OCI-M1 (cell line): ENCODE data around the gene FOXF1.

Experiments
- DNase-seq: peaks from one replicate; lab custom pipeline; 2025; lab: John Stamatoyannopoulos, UW

Gene FOXF1

DNA sequence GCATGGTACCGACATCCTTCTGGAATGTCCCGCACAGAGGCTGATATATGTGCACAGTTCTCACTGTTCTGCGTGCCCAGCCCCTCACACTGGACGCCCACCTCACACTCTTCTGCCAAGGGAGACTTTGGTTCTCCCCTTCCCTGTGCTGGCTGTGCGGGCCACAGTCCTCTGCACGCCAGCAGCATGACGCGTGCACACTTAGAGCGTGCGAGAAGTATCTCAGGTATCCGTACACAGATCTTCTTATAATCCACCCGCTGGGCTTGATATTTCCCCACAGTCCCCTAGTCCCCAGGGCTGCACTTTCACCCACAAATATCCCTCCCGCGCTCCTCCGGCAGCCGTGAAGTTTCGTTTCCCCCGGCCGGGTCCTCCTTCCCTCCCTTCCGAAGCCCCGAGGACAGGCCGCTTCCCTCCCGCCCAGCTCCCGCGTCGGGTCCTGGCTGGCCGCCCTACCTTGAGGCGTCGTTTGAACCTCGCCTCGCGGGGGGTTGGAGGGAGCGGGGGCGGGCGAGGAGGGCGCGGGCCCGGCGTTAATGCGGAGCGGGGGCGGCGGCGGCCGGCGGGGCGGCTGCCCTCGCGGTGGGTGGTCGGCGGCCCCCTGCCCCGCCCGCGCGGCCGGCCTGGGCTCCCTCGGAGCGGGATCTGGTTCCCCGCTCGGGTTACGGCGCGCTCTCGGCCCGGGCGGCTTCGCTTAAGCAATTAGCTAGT is 5.0 kb upstream of the FOXF1 start:
- DNase-seq, result no peak

DNA sequence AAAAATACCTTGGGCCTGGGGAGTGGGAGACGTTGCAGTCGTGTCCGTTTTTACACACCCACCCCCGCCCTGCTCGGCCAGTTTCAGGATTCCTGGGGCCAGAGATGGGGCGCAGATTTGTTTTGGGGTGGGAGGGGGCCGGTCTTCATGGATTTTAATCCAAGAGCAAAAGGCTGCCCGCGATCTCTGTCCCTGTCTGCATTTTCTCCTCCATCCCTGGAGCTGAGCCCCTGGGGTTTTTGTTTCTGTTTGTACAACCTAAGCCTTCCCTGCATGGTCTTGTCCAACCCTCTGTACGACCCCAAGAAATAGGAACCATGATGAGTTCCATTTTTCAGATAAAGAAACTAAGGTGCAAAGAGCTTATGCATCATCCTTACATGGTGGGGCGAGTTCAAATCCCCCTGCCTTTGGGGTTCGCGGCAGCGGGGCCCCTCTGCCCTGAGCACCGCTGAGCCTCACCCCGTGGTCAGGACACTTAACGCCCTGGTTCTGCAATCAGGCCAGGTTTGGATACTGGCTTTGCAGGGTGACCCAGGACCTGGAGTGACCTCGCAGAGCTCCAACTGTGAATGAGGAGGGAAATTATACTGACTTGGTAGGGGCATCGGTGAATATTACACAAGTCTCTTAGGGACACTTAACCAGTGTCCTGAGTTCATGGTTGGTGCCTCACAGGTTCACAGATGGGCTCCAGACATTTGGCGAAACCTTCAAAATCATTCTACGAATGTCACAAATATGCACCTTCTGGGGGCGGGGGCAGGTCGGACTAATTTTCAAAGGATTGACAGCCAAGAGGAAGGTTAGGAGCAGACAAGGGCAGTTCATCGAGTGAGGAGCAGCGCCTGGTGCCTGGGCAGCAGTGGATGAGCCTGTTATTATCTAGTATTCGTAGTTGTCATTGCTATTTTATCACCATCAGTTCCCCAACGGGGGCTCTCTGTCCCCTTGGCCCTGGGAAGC is 4.1 kb upstream of the FOXF1 start:
- DNase-seq, result no peak

DNA sequence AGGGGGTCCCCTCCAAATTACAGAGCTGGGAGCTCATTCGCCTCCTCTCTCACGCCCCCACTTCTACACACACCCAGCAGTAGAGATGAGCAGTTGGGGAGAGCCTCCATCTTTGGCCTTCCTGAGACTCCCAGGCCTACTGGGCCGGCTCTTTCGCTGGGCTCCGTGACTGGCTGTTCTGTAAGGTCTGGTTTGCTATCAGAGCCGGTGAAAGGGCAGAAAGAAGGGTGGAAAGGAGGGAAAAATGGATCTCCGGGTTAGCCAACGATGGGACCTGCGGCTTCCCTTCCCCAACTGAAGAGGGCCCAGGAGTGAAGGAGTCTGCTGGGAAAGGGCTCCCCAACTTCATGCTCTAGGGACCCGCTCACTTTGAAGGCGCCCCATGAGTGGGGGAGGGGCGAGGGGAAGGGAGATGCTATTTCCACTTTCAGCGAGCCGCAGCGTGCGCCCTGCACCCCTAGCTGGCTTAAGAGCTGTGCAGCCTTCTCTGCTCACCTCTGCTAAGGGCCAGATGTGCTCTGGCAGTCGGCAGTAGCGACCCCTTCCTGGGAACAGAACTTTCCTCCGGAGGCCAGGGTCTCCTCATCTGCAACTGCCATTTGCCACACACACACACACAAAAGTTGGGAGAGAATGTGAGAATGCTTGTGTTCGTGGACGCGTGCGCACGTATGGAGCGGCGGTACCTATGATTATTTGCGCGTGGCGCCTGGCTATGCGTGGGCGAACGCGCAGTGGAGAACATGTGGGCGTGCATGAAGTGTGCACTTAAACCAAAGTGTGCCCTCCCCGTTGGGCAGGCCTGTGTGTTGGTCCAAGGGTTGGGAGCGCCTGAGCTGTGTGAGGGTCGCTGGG is 2.9 kb upstream of the FOXF1 start:
- no peak for DNase-seq

DNA sequence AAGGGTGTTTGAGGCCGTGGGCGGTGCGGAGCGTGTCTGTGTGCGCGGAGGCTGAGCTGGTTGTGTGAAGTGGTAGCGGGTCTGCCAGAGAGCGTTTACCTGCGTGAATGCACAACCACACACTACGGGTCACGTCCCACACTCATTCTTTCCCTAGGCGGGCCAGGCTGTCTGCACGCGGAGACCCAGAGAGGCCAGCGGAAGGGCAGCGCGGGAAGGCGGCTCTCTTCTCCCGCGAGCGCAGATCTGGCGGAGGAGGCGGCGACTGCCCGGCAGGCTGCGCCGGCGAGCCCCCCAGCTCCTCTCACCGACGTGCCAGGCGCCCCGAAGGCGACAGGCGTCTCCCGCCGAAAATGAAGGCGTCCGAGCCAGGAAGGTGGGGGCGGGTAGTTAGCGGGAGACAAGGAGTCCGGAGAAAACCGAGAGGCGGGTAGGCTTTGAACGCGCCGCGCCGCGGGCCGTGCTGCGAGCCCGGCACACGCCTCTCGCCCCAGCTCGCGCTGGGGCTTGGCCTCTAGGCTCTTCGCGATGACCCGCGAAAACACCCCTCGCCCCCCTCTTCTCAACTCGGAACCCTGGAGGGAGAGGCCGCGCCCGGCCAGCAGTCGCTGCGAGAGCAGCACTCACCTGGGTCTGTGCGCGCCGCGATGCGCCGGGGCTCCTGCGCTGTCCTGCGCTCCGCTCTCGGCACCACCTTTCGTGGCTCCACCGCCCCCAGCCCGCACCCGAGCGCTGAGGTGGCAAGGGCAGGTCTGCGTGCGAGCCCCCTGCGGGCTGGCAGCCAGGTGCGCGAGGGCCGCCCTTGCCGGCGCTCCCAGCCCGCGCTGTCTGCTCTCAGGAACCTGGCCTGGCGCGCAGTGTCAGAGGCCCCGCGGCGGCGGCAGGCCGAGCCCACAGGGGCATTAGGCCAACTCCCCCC is 2.0 kb upstream of the FOXF1 start:
- no peak for DNase-seq

DNA sequence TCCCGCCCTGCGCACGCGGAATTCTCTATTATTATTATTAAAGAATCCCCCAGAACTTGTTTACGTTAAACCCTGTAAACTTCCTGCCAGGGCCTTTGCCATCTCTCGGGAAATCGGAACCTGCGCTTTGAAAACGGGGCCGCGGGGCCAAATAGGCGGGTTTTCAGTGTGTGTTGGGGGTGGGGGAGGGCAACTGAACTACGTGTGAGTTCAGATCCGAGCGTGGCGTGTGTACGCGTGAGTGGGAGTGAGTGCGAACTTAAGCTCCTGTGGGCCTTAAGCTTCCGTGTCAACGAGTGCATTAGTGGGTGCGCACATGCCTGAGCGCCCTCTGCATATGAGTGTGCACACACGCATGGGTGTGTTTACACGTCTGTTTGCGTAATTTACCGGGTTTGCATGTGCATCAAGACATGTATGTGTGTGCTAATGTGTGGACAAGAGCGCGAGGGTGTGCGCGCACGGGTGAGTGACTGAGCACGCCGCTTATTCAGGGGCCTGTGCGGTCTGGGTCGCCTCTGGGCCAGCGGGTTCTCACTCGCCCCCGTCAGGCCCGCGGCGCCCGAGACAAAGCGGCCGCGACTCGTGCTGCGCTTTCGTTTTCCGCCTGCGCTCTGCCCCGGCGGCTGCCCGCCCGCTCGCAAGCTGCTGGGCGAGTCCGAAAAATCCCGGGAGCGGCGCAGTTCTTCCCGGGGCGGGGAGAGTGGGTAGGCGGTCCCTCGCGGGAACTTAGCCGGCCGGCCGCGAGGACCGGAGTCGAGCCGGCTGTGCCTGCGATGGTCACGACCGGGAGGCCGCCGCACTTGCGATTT is 1.2 kb upstream of the FOXF1 start:
- DNase-seq, result peak; percentile 50

DNA sequence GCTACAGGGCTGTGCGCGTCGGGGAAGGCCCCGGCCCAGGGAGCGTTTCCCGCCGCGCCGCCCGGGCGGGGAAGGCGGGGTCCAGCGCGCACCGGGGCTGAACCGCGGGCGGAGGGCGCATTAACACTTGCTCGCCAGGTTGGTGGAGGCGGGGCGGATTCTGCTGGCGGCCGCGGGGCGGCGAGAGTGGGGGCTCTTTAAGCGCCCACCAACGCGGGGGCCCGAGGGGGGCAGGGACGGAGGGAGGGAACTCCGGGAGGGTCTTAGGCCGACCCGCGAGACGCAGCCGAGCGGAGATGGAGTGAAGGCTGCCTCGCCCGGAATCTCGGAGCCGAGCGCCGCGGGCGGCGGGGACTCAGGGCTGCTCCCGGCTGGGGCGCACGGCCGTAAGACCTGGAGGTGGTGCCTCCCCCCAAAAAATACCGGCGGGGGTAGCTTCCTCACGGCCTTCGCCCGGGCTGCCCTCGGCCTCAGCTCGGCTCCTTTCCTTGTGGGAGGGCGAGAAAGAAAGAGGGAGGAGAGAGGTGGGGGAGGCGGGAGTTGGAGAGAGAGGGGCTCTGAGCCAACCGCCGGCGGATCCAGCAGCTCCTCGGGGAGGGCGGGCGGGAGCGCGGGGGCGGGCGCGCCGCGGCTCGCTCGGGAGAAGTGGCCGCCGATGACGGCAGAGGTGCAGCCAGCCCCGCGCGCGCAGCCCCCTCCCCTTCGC is 415 bp upstream of the FOXF1 start:
- no peak for DNase-seq

DNA sequence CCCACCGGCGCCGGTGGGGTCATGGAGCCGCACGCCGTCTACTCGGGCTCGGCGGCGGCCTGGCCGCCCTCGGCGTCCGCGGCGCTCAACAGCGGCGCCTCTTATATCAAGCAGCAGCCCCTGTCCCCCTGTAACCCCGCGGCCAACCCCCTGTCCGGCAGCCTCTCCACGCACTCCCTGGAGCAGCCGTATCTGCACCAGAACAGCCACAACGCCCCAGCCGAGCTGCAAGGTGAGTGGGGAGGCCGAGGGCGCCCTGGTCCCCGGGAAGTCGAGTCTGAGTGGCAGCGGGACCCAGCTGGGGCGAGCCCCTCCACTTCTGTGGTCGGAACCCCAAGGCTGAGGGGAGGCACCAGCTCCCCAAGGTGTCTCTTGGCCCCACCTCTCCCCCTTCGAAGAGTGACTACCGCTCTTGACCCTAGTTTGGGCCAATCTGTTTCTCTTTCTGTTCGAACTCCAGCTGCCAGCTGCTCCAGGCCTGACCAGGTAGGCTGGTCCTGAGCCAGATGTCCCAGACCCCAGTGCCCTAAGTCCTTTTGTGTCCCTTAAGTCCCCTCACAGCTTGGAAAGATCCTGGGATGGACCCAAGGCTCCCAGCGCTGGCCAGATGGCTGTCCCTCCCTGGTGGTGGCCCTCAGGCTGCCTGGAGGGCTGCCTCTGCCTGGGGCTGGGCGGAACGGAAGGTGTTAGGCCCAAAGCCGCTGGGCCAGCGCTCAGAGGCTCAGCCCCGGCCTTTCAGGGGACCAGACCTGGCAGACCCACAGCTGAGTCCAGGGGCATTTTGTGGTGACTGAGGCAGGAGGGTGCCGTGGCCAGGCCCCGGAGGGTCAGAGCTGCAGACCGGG is 1.2 kb downstream of the FOXF1 start:
- no peak for DNase-seq

DNA sequence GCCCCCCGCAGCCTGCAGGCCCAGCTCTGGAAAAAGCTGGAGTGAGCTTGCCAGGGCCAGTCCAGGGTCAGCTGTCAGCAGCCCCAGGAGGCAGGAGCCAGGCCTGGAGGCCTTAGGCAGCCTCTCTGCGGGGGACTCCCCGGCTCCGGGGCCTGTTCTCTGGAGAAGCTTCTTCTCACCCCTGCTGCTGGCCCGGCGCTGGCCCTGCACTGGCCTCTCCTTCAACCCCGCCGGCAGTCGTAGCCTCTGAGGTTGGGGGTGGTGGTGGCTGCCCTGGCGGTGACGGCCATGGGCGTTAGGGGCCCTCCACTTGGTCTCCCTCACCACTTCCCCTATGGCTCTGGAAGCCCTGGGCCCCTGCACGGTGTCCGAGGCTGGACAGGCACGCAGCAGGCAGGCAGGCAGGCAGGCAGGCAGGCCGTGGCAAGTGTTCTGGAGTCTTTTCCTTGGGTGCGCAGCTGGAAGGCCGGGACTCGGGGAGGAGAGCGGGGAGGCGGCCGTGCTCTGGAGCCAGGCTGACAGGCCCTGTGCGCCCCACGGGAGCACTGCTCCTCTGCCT is 2.1 kb downstream of the FOXF1 start:
- DNase-seq, result no peak

DNA sequence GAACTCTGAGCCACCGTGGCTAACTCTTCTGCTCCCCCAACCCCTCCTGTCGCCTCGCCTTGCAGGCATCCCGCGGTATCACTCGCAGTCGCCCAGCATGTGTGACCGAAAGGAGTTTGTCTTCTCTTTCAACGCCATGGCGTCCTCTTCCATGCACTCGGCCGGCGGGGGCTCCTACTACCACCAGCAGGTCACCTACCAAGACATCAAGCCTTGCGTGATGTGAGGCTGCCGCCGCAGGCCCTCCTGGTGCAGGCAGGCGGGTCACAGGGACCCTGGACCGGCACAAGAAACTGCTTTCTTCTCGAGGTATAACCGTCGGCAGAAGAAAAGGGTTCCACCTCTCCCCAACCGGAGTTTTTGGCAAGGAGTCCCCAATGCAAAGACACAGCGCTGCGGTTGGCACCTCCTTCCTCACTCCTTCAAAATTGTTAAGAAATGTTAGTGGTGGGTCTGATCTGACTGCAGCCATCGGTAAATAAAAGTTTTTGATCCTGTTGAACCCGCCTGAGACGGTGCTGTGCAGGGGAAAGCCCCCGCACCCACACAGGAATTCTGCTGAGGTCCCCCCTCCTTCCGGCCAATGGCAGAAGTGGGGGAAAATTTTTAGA is 2.6 kb downstream of the FOXF1 start:
- DNase-seq, result no peak

DNA sequence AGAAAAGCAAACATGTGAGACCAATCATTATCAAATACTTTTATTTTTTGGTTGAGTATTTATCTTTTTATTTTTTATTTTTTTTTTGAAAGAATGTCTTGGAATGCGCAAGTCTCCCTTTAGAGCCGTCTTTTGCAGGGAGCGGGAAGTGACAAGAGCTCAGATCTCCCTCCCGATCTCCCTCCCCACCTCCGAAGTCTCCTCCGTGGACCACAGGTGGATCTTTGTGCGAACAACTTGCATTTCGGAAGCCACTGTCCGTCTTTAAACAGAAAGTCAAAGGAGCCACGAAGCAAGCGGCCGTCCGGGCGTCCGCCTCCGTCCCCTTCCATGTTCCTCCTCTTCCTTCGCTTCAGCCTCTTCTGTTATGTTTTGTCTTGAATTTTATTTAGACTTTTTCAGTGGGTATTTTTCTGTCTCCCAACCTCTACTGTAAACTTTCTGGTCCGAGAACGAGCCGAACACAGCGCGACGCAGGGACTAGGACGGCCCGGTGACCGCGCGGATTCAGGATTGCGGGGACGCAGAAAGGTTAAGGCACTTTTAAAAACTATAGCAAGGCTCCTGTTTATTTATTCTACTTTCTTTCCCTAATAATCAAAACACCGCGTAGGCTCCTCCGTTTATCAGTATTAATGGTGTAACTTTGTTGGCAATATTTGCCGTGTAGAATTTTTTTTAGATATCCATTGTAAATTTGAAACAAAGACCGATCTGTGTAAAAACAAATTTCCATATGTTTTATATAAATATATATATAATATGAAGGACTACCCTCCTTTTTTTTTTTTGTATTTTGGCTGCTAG is 3.3 kb downstream of the FOXF1 start:
- no peak for DNase-seq

DNA sequence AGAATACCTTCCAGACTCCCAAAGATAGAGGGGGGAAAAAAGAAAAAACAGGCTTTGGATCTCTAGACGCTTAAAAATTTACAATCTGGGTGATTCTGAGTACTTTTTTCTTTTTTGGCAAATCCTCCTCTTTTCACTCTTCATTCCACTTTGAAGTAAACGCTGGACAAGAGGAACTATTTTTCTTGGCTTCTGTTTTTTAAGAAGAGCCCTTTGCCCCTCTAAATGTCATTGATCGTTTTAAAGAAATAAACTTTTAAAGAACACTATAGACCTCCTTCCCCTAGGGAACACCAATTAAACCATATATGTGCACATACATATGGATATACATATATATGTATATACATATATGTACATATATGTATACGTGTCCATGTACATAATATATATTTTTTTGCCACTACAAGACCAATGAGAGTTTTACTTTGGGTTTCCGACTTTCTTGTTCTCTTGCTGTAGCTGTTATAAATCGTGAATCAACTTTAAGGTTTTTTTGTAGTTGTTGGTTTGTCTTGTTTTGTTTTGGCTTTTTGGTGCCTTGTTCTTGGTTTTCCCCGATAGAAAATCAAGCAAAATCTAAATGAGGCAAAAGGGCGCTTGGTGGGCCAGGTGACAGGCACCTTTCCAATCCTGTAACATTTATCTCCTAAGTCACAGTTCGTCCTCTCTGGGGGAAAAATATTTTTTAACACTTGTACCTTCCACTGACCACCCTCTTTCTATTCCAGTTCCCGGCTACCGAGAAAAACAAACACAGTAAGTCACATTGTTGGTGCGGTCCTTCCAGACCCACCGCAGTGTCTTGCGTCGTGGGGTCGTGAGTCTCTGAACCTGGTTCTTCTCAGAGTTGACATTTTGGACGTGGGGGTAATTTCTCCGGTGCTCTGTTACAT is 4.4 kb downstream of the FOXF1 start:
- DNase-seq, result no peak

DNA sequence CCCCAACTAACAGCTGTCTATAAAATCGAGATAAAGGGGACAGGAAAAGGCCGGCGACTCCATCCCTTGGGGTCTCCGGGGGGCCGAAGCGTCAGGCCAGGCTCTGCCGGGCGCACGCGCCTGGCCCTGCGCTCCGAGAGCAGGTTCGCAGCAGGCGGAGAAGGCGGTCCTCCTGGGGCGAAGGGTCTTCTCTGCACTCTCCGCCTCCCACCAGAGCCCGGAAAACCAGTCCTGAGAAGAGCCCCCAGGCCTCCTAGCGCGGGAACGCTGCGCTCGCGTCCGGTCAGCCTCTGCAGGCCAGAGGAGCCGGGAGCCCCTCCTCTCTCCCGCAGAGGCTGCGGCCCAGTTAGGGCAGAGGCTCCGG is 5.1 kb downstream of the FOXF1 start:
- DNase-seq, result no peak

DNA sequence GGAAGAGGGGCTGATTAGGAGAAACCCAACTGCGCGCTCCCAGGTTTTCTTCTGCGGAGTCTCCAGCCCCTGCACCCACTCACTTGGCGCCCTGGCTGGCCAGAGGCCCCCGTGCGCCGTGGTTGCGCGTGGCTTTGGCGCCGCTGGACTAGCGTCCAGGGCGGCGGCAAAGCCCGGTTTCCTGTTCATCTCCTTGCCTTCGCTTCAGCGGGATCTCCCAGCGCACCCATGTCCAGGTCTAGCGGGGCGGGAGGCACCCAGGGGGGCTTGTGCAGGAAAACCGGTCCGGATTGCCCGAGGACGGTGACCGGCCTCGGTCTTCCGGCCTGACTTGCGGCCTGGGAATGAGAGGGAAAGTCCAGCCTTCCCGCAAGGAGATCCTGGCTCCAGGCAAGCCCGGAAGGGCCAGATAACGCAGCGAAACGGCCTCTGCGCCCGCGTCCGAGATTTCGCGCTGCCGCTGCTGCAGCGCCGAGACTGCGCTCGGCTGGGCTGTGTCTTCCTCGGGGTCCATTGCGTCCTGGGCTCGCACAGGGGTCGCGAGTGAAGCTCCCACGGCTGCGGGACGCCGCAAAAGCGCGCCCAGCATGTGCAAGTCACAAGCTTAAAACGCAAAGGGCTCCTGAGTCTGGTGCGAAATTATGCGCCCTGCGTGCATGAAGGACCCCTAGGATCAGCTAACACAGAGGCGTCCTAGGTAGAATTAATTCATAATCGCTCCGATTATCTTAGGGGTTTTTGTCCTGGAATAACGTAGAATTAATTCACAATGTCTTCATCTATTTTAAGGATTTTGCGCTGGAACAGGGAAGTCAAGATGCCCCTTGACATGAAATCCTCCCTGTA is 5.7 kb downstream of the FOXF1 start:
- no peak for DNase-seq

DNA sequence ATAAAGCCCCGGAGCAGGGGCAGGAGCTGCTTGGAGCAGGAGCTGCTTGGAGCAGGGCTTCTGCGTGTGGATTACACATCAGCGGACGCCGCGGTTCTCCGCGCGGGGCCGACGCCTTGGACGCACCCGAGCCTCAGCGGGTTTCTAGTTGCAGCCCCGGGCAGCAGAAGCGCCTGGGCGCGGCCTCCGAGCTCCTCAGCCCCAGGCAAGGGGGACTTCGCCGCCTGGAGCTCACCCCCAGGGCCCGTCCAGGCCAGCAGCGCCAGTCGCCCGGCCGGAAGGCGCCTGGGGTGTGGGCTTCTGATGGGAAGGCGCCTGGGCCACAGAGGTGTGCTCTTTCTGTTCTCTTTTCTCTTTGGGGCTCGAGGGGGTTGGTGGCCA is 6.3 kb downstream of the FOXF1 start:
- no peak for DNase-seq

DNA sequence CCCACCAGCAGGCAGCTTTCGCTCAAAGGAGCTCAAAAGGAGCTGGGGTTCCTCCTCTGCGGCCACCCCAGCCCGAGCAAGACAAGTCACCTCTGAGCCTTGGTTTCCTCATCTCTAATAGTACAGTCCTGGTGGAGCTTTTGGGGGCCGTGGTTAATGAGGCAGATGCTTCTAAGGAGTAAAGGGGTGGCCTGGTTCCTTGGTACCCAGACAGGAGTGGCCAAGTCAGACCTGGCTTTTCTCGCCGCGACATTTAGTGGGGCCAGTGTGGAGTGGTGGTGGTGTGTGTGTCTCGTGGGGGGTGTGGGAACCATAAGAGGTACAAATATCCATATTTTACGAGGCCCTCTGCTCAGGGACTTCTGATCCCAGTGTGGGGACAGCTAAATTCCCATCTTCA is 6.7 kb downstream of the FOXF1 start:
- DNase-seq, result no peak
